Endothelial cell of umbilical vein (primary cell): ENCODE measurements around the gene SVEP1. TPM values are rescaled to one million over a fixed set of nuclear protein-coding genes. Genes with fewer than 3 reads are reported as not detected.
A peak's percentile ranks its signal among the peaks of the same experiment; 100 is the strongest.

Experiments
- Bru-seq: library from RNA; stranded (reverse); fragments of 400-500 nt; gene quantifications from one replicate; lab custom pipeline; 2021; lab: Mats Ljungman, UMichigan
- BruChase-seq, 2 experiments: library from RNA; stranded (reverse); fragments of 400-500 nt; gene quantifications; one replicate each; lab custom pipeline; 2021; lab: Mats Ljungman, UMichigan
- BruUV-seq: library from RNA; stranded (reverse); fragments of 400-500 nt; replicated peaks from 2 replicates; lab custom pipeline; 2021; lab: Mats Ljungman, UMichigan
- CTCF ChIA-PET: fragments of 300-600, 350-600 bp; sonication (Branson Sonifier 250); formaldehyde crosslinking; loops from one replicate; lab custom pipeline; 2021; ENCODE audit warnings: antibody characterized with exemption, inconsistent platforms; lab: Charles Lee
- POLR2A ChIA-PET: fragments of 300-600, 350-600 bp; sonication (Branson Sonifier 250); formaldehyde crosslinking; loops from one replicate; lab custom pipeline; 2021; ENCODE audit warnings: antibody characterized with exemption, inconsistent platforms; lab: Charles Lee
- DNase-seq: peaks from one replicate; pipeline ENCODE4 v3.0.0-alpha.2; 2011; ENCODE audit warnings: low read depth, low spot score
- FAIRE-seq: peaks from 2 replicates; lab custom pipeline; 2011; peaks lifted over from hg19 to GRCh38; lab: Jason Lieb, UNC
- H2AFZ ChIP-seq: 2 replicates; pipeline ENCODE4 v1.6.0; 2012; ENCODE audit warnings: low read depth, low read length, control low read depth, inconsistent platforms
- H3K27ac ChIP-seq: 2 replicates; pipeline ENCODE4 v1.5.1; 2011; ENCODE audit warnings: low read depth, mild to moderate bottlenecking, control low read depth, low read length, moderate library complexity; ENCODE audit not compliant: insufficient read depth
- H3K27me3 ChIP-seq, 2 experiments: 2 replicates each; pipeline versions ENCODE4 v1.6.0 to v1.6.1; 2011; ENCODE audit warnings: low read length in 2 of 2, mixed read lengths in 1 of 2; ENCODE audit not compliant: control insufficient read depth in 2 of 2, insufficient read depth in 2 of 2
- H3K36me3 ChIP-seq, 2 experiments: 2 replicates in 1 of 2; 3 replicates in 1 of 2; pipeline ENCODE4 v1.5.1; 2011; ENCODE audit warnings: low read length in 2 of 2, mild to moderate bottlenecking in 1 of 2, moderate library complexity in 1 of 2; ENCODE audit not compliant: control insufficient read depth in 2 of 2, insufficient read depth in 2 of 2; ENCODE audit errors: extremely low read depth in 1 of 2
- H3K4me1 ChIP-seq: 3 replicates; pipeline ENCODE4 v1.5.1; 2011; ENCODE audit warnings: mild to moderate bottlenecking, low read length; ENCODE audit not compliant: control insufficient read depth, insufficient read depth; ENCODE audit errors: extremely low read depth
- H3K4me2 ChIP-seq: 2 replicates; pipeline ENCODE4 v1.6.1; 2011; ENCODE audit warnings: low read length, control low read depth, mixed read lengths; ENCODE audit not compliant: insufficient read depth
- H3K4me3 ChIP-seq, 3 experiments: fragments of 200-600 bp in 1 of 3; sonication (generic), shearing (Covaris generic) in 1 of 3; replicated peaks in 1 of 3; 2 replicates each; pipeline ENCODE4 v1.5.1; 2011 to 2016; ENCODE audit warnings: control low read depth in 3 of 3, low read length in 3 of 3, mild to moderate bottlenecking in 2 of 3, inconsistent platforms in 1 of 3, low read depth in 1 of 3, moderate library complexity in 1 of 3; ENCODE audit not compliant: insufficient read depth in 1 of 3
- H3K79me2 ChIP-seq: 2 replicates; pipeline ENCODE4 v1.6.0; 2012; ENCODE audit warnings: low read length, inconsistent platforms; ENCODE audit not compliant: control insufficient read depth, insufficient read depth
- H3K9ac ChIP-seq: replicated peaks from 2 replicates; pipeline ENCODE3; 2011; ENCODE audit warnings: low read length, control low read depth; ENCODE audit not compliant: insufficient read depth; ENCODE audit errors: extremely low read depth
- H3K9me1 ChIP-seq: replicated peaks from 3 replicates; pipeline ENCODE4 v1.6.0; 2011; ENCODE audit warnings: mild to moderate bottlenecking, low read length; ENCODE audit not compliant: control insufficient read depth, insufficient read depth; ENCODE audit errors: extremely low read depth
- H3K9me3 ChIP-seq: replicated peaks from 2 replicates; pipeline ENCODE4 v1.5.1; 2012; ENCODE audit warnings: low read length, inconsistent platforms; ENCODE audit not compliant: control insufficient read depth, insufficient read depth
- H4K20me1 ChIP-seq: replicated peaks from 2 replicates; pipeline ENCODE3; 2011; ENCODE audit warnings: mild to moderate bottlenecking, low read length; ENCODE audit not compliant: control insufficient read depth, insufficient read depth; ENCODE audit errors: extremely low read depth
- EZH2 ChIP-seq: IDR thresholded peaks from 2 replicates; pipeline ENCODE4 v1.6.1; 2012; ENCODE audit warnings: borderline replicate concordance, low read depth, mild to moderate bottlenecking, moderate library complexity, low read length, inconsistent platforms; ENCODE audit not compliant: severe bottlenecking
- MYC ChIP-seq: IDR thresholded peaks from one replicate; pipeline ENCODE4 v1.6.1; 2011; ENCODE audit warnings: mild to moderate bottlenecking, low read depth, low read length
- POLR2A ChIP-seq: IDR thresholded peaks from 2 replicates; pipeline ENCODE4 v1.6.1; 2012; ENCODE audit warnings: low read depth, mild to moderate bottlenecking, control low read depth, low read length
- POLR2AphosphoS5 ChIP-seq: IDR thresholded peaks from 2 replicates; pipeline ENCODE4 v1.6.1; 2012; ENCODE audit warnings: low read depth, mild to moderate bottlenecking, control low read depth, low read length, moderate library complexity; ENCODE audit not compliant: insufficient read depth
- dilution Hi-C: fragments of 300-500 bp; cut with MboI; formaldehyde crosslinking; loops from one replicate; pipeline ENCODE4 v1.15.0; 2019; ENCODE audit warnings: low sequenced_read_pairs; ENCODE audit not compliant: extremely low pct_ligation_motif_present
- intact Hi-C: fragments of 100-400 bp; cut with micrococcal nuclease; formaldehyde crosslinking; loops from one replicate; pipeline ENCODE4 v1.10.0; 2022
- long read RNA-seq: library from polyadenylated mRNA; stranded (forward); transcript quantifications from one replicate; pipeline ENCODE4 v2.0.0, GENCODE V29; 2021
- polyA minus RNA-seq, 3 experiments: library from RNA; depleted of rRNA, polyadenylated mRNA; stranded (reverse); fragments of >200 nt; gene quantifications; 1 replicate in 1 of 3; 2 replicates in 2 of 3; pipeline ENCODE4 v1.2.3, GENCODE V29; 2011
- polyA plus RNA-seq, 4 experiments: library from polyadenylated mRNA; depleted of rRNA in 3 of 4; stranded (reverse) in 3 of 4; unstranded in 1 of 4; fragments of >200 nt; gene quantifications; 2 replicates each; pipeline versions ENCODE4 v1.2.1 to v1.2.3, GENCODE V29; 2011 to 2012; ENCODE audit warnings: missing spikeins in 1 of 4
- total RNA-seq: library from RNA; stranded (reverse); gene quantifications from 2 replicates; pipeline ENCODE4 v1.2.3, GENCODE V29; 2021
- TF ChIP-seq, protein P1 (sequence below): IDR thresholded peaks from 2 replicates; pipeline ENCODE4 v1.6.1; 2011; ENCODE audit not compliant: insufficient read depth, insufficient read length

SVEP1 gene
- total RNA-seq (0.12 and 0.29 TPM in 2 replicates), polyA plus RNA-seq (0.04 and 0.05 TPM in 2 replicates), polyA minus RNA-seq (0.28 TPM in 1 of 2 replicates, not detected in the other), Bru-seq, nascent RNA (percentile 14 among the genes with signal in this experiment), BruChase-seq, experiment 1, labeled RNA remaining after a 6-hour chase (percentile 4 among the genes with signal in this experiment), BruChase-seq, experiment 2, labeled RNA remaining after a 2-hour chase (percentile 7 among the genes with signal in this experiment)
- polyA plus RNA-seq (2011; cell fraction: cytosol; rRNA removed) = 0.01 and 0.03 TPM in 2 replicates
- 0.03 and 0.04 TPM in 2 replicates for polyA plus RNA-seq (2011; cell fraction: nucleus; rRNA removed)
- 0.04 and 0.05 TPM in 2 replicates for polyA plus RNA-seq (2012)
- not detected for polyA minus RNA-seq (2011; cell fraction: cytosol; rRNA and poly(A)+ RNA removed)
- polyA minus RNA-seq (2011; cell fraction: nucleus; rRNA and poly(A)+ RNA removed) = 0.14 and 0.19 TPM in 2 replicates
- long read RNA-seq = 0 reads

- no peaks in the 10 kb centered on the region for H3K9me1 ChIP-seq
- peaks cover 19 to 28% of the 10 kb centered on the region in 2 experiments for H3K27me3 ChIP-seq
- intact Hi-C loops = loop anchor here (2.0 to 5.0 kb wide), 2 partner anchors 22 to 57 kb away; no protein-coding TSS in a partner anchor
- ChIA-PET POLR2A (no interaction called here), CTCF (interaction anchor here (1.3 kb wide), 1 partner anchor 762 kb away, joined by 4 read pairs; no protein-coding TSS in a partner anchor)
- no TSS peak for BruUV-seq
- peak within 1 kb of the TSS; percentile 91 for H3K4me2 ChIP-seq
- dilution Hi-C loops = no loop called here
- peak within 1 kb of the TSS; percentile 36 to 54 (median 38) for H3K4me3 ChIP-seq
- no peak within 1 kb of the TSS for H3K9ac ChIP-seq
- no peaks in the 10 kb centered on the region for H3K9me3 ChIP-seq
- FAIRE-seq (peak; percentile 38), DNase-seq (peak; percentile 46)
- no peaks in the 10 kb centered on the region for H4K20me1 ChIP-seq
- no peak for TF ChIP-seq POLR2AphosphoS5
- peak; percentile 41 for TF ChIP-seq EZH2
- no peak for TF ChIP-seq MYC
- TF ChIP-seq, protein P1, sequence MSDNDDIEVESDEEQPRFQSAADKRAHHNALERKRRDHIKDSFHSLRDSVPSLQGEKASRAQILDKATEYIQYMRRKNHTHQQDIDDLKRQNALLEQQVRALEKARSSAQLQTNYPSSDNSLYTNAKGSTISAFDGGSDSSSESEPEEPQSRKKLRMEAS = no peak
- TF ChIP-seq POLR2A = no peak
- H3K27ac ChIP-seq = no peak within 1 kb of the TSS
- peak within 1 kb of the TSS; percentile 72 for H2AFZ ChIP-seq
- no peaks in the 10 kb centered on the region for H3K36me3 ChIP-seq
- H3K79me2 ChIP-seq = no peaks in the 10 kb centered on the region
- peaks cover 8% of the 10 kb centered on the region for H3K4me1 ChIP-seq
Measured at GRCh38 chr9:110579034-110579861, at the start of gene SVEP1. Gene SVEP1 (minus strand): TSS chr9:110579741. CDS start chr9:110579543, 198 bp downstream.
